GM23338 (cell line): ENCODE data around the gene CCDC127. TPM values are rescaled to one million over a fixed set of nuclear protein-coding genes. Genes with fewer than 3 reads are reported as not detected.
"Not testable (repeated sequence)": the region's sequence is repeated elsewhere in the genome, so short reads cannot be mapped to it uniquely, and the experiment has no call there.

Experiments
- ATAC-seq: fragments of 200-7000 bp; cut with Tn5 transposase; 3 replicates; pipeline ENCODE4 v1.9.1; 2020
- DNase-seq: peaks from one replicate; pipeline ENCODE4 v3.0.0-alpha.2; 2015; ENCODE audit warnings: low spot score
- H2AFZ ChIP-seq: fragments of 200-600 bp; sonication (generic); 2 replicates; pipeline ENCODE4 v1.8.0; 2016; ENCODE audit warnings: antibody characterized with exemption, mild to moderate bottlenecking, moderate library complexity
- H3F3A ChIP-seq: fragments of 200-600 bp; sonication (generic); replicated peaks from 2 replicates; pipeline ENCODE4 v1.8.0; 2017; ENCODE audit warnings: antibody characterized with exemption, mixed run types, low read depth
- H3K27ac ChIP-seq: fragments of 200-600 bp; sonication (generic); 2 replicates; pipeline ENCODE4 v1.6.1; 2016; ENCODE audit warnings: low read depth
- H3K27me3 ChIP-seq: fragments of 200-600 bp; sonication (generic); 2 replicates; pipeline ENCODE4 v1.8.0; 2016; ENCODE audit warnings: mild to moderate bottlenecking, mixed run types, moderate library complexity; ENCODE audit not compliant: insufficient read depth
- H3K36me3 ChIP-seq: fragments of 200-600 bp; sonication (generic); 2 replicates; pipeline ENCODE4 v1.8.0; 2016; ENCODE audit warnings: mild to moderate bottlenecking; ENCODE audit not compliant: insufficient read depth
- H3K4me1 ChIP-seq: fragments of 200-600 bp; sonication (generic); 2 replicates; pipeline ENCODE4 v1.8.0; 2016; ENCODE audit warnings: mild to moderate bottlenecking, moderate library complexity; ENCODE audit not compliant: insufficient read depth
- H3K4me2 ChIP-seq: fragments of 200-600 bp; sonication (generic); 2 replicates; pipeline ENCODE4 v1.7.1; 2017; ENCODE audit warnings: mixed run types
- H3K4me3 ChIP-seq: fragments of 200-600 bp; sonication (generic); 2 replicates; pipeline ENCODE4 v1.6.1; 2016; ENCODE audit warnings: mixed run types
- H3K79me2 ChIP-seq: fragments of 200-600 bp; sonication (generic); replicated peaks from 2 replicates; pipeline ENCODE4 v1.8.0; 2017; ENCODE audit warnings: mild to moderate bottlenecking; ENCODE audit not compliant: insufficient read depth
- H3K9me2 ChIP-seq: fragments of 200-600 bp; sonication (generic); 2 replicates; pipeline ENCODE4 v1.8.0; 2017; ENCODE audit not compliant: insufficient read depth
- H4K20me1 ChIP-seq: fragments of 200-600 bp; sonication (generic); replicated peaks from 2 replicates; pipeline ENCODE4 v1.8.0; 2017; ENCODE audit warnings: mild to moderate bottlenecking; ENCODE audit not compliant: insufficient read depth
- H3K27ac Mint-ChIP-seq: 2 replicates; pipeline ENCODE4 v1.8.0; 2020; ENCODE audit warnings: inconsistent platforms, mild to moderate bottlenecking, moderate library complexity, mixed read lengths
- H3K27me3 Mint-ChIP-seq: 3 replicates; pipeline ENCODE4 v1.8.0; 2022; ENCODE audit warnings: low read depth, mild to moderate bottlenecking, moderate library complexity, mixed read lengths, inconsistent platforms; ENCODE audit not compliant: insufficient read depth, poor library complexity
- H3K36me3 Mint-ChIP-seq: 3 replicates; pipeline ENCODE4 v1.8.0; 2021; ENCODE audit warnings: low read depth, mild to moderate bottlenecking, inconsistent platforms, moderate library complexity, mixed read lengths
- H3K4me1 Mint-ChIP-seq: 3 replicates; pipeline ENCODE4 v1.8.0; 2020; ENCODE audit warnings: mild to moderate bottlenecking, inconsistent platforms, mixed read lengths
- H3K4me3 Mint-ChIP-seq: 3 replicates; pipeline ENCODE4 v1.8.0; 2021; ENCODE audit warnings: moderate library complexity, mild to moderate bottlenecking, inconsistent platforms, mixed read lengths
- H3K9me3 Mint-ChIP-seq: 3 replicates; pipeline ENCODE4 v1.8.0; 2020; ENCODE audit warnings: moderate library complexity, mild to moderate bottlenecking, inconsistent platforms, mixed read lengths
- EZH2 ChIP-seq: fragments of 200-600 bp; sonication (generic); IDR thresholded peaks from one replicate; pipeline ENCODE4 v1.8.0; 2017; ENCODE audit warnings: antibody characterized with exemption, mild to moderate bottlenecking, low read depth; ENCODE audit not compliant: unreplicated experiment
- JUNB ChIP-seq: IDR thresholded peaks from one replicate; pipeline ENCODE4 v1.6.1; 2016; ENCODE audit warnings: antibody characterized with exemption; ENCODE audit not compliant: unreplicated experiment
- NANOG ChIP-seq: IDR thresholded peaks from 2 replicates; pipeline ENCODE4 v1.6.1; 2016; ENCODE audit warnings: antibody characterized with exemption, borderline replicate concordance
- POLR2AphosphoS5 ChIP-seq: IDR thresholded peaks from 2 replicates; pipeline ENCODE4 v1.6.1; 2016; ENCODE audit warnings: antibody characterized with exemption, low read depth
- ZNF331 ChIP-seq: fragments of 250-450 bp; sonication (Bioruptor Pico); IDR thresholded peaks from 2 replicates; pipeline ENCODE4 v1.5.0; 2020; ENCODE audit warnings: low read depth, mild to moderate bottlenecking, moderate library complexity
- polyA plus RNA-seq: library from polyadenylated mRNA; unstranded; fragments of >200 nt; fragmentation: Nextera tagmentation; extraction: Ambion mirVana; gene quantifications from 2 replicates; pipeline ENCODE4 v1.2.1, GENCODE V29; 2016
- total RNA-seq: library from RNA; depleted of rRNA; stranded (reverse); fragments of >200 nt; shearing (Covaris generic); gene quantifications from 2 replicates; pipeline ENCODE4 v1.2.3, GENCODE V29; 2014
- TF ChIP-seq, protein P1 (sequence below): fragments of 250-450 bp; sonication (Bioruptor Pico); IDR thresholded peaks from 2 replicates; pipeline ENCODE4 v1.5.0; 2020; ENCODE audit warnings: mild to moderate bottlenecking, moderate library complexity
- TF ChIP-seq, protein P2 (sequence below), 2 experiments: fragments of 200-600 bp in 1 of 2; sonication (generic) in 1 of 2; conservative IDR thresholded peaks; 2 replicates each; pipeline versions ENCODE4 v1.5.1 to v1.6.1; 2016 to 2017; ENCODE audit warnings: antibody characterized with exemption in 2 of 2, low read depth in 2 of 2, mild to moderate bottlenecking in 2 of 2, moderate library complexity in 1 of 2
- TF ChIP-seq, protein P3 (sequence below): IDR thresholded peaks from one replicate; pipeline ENCODE4 v1.6.1; 2018; ENCODE audit warnings: antibody characterized with exemption; ENCODE audit not compliant: unreplicated experiment

The CCDC127 gene
- total and polyA plus RNA-seq, 2 experiments from 2014 or later = 6.0 to 7.2 TPM

DNA sequence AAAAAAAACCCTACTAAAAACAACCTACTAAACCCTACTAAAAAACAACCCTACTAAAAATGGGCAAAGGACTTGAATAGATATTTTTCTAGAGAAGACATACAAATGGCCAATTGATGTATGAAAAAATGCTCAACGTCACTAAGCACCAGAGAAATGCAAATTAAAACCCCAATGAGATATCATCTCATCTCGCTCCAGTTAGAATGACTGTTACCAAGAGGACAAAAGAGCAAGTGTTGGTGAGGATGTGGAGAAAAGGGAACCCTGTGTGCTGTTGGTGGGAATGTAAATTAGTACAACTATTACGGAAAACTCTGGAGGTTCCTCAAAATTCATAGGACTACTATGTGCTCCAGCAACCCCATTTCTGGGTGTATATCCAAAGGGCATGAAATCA, 10.9 kb upstream of the CCDC127 start (continued):
- TF ChIP-seq, protein P1, sequence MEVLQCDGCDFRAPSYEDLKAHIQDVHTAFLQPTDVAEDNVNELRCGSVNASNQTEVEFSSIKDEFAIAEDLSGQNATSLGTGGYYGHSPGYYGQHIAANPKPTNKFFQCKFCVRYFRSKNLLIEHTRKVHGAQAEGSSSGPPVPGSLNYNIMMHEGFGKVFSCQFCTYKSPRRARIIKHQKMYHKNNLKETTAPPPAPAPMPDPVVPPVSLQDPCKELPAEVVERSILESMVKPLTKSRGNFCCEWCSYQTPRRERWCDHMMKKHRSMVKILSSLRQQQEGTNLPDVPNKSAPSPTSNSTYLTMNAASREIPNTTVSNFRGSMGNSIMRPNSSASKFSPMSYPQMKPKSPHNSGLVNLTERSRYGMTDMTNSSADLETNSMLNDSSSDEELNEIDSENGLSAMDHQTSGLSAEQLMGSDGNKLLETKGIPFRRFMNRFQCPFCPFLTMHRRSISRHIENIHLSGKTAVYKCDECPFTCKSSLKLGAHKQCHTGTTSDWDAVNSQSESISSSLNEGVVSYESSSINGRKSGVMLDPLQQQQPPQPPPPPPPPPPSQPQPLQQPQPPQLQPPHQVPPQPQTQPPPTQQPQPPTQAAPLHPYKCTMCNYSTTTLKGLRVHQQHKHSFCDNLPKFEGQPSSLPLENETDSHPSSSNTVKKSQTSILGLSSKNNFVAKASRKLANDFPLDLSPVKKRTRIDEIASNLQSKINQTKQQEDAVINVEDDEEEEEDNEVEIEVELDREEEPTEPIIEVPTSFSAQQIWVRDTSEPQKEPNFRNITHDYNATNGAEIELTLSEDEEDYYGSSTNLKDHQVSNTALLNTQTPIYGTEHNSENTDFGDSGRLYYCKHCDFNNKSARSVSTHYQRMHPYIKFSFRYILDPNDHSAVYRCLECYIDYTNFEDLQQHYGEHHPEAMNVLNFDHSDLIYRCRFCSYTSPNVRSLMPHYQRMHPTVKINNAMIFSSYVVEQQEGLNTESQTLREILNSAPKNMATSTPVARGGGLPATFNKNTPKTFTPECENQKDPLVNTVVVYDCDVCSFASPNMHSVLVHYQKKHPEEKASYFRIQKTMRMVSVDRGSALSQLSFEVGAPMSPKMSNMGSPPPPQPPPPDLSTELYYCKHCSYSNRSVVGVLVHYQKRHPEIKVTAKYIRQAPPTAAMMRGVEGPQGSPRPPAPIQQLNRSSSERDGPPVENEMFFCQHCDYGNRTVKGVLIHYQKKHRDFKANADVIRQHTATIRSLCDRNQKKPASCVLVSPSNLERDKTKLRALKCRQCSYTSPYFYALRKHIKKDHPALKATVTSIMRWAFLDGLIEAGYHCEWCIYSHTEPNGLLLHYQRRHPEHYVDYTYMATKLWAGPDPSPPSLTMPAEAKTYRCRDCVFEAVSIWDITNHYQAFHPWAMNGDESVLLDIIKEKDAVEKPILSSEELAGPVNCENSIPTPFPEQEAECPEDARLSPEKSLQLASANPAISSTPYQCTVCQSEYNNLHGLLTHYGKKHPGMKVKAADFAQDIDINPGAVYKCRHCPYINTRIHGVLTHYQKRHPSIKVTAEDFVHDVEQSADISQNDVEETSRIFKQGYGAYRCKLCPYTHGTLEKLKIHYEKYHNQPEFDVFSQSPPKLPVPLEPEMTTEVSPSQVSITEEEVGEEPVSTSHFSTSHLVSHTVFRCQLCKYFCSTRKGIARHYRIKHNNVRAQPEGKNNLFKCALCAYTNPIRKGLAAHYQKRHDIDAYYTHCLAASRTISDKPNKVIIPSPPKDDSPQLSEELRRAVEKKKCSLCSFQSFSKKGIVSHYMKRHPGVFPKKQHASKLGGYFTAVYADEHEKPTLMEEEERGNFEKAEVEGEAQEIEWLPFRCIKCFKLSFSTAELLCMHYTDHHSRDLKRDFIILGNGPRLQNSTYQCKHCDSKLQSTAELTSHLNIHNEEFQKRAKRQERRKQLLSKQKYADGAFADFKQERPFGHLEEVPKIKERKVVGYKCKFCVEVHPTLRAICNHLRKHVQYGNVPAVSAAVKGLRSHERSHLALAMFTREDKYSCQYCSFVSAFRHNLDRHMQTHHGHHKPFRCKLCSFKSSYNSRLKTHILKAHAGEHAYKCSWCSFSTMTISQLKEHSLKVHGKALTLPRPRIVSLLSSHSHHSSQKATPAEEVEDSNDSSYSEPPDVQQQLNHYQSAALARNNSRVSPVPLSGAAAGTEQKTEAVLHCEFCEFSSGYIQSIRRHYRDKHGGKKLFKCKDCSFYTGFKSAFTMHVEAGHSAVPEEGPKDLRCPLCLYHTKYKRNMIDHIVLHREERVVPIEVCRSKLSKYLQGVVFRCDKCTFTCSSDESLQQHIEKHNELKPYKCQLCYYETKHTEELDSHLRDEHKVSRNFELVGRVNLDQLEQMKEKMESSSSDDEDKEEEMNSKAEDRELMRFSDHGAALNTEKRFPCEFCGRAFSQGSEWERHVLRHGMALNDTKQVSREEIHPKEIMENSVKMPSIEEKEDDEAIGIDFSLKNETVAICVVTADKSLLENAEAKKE (CRISPR knock-in tag) = no peak
- TF ChIP-seq POLR2AphosphoS5 = no peak
- no peak for TF ChIP-seq EZH2
- TF ChIP-seq, protein P2, sequence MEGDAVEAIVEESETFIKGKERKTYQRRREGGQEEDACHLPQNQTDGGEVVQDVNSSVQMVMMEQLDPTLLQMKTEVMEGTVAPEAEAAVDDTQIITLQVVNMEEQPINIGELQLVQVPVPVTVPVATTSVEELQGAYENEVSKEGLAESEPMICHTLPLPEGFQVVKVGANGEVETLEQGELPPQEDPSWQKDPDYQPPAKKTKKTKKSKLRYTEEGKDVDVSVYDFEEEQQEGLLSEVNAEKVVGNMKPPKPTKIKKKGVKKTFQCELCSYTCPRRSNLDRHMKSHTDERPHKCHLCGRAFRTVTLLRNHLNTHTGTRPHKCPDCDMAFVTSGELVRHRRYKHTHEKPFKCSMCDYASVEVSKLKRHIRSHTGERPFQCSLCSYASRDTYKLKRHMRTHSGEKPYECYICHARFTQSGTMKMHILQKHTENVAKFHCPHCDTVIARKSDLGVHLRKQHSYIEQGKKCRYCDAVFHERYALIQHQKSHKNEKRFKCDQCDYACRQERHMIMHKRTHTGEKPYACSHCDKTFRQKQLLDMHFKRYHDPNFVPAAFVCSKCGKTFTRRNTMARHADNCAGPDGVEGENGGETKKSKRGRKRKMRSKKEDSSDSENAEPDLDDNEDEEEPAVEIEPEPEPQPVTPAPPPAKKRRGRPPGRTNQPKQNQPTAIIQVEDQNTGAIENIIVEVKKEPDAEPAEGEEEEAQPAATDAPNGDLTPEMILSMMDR (conservative IDR thresholded peaks at IDR 0.05; ENCODE audit: low read depth in 2 of 2) = no peak
- no peak for TF ChIP-seq JUNB
- no peak for TF ChIP-seq ZNF331 (CRISPR knock-in tag)
- TF ChIP-seq, protein P3, sequence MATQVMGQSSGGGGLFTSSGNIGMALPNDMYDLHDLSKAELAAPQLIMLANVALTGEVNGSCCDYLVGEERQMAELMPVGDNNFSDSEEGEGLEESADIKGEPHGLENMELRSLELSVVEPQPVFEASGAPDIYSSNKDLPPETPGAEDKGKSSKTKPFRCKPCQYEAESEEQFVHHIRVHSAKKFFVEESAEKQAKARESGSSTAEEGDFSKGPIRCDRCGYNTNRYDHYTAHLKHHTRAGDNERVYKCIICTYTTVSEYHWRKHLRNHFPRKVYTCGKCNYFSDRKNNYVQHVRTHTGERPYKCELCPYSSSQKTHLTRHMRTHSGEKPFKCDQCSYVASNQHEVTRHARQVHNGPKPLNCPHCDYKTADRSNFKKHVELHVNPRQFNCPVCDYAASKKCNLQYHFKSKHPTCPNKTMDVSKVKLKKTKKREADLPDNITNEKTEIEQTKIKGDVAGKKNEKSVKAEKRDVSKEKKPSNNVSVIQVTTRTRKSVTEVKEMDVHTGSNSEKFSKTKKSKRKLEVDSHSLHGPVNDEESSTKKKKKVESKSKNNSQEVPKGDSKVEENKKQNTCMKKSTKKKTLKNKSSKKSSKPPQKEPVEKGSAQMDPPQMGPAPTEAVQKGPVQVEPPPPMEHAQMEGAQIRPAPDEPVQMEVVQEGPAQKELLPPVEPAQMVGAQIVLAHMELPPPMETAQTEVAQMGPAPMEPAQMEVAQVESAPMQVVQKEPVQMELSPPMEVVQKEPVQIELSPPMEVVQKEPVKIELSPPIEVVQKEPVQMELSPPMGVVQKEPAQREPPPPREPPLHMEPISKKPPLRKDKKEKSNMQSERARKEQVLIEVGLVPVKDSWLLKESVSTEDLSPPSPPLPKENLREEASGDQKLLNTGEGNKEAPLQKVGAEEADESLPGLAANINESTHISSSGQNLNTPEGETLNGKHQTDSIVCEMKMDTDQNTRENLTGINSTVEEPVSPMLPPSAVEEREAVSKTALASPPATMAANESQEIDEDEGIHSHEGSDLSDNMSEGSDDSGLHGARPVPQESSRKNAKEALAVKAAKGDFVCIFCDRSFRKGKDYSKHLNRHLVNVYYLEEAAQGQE = no peak
- no peak for TF ChIP-seq NANOG

DNA sequence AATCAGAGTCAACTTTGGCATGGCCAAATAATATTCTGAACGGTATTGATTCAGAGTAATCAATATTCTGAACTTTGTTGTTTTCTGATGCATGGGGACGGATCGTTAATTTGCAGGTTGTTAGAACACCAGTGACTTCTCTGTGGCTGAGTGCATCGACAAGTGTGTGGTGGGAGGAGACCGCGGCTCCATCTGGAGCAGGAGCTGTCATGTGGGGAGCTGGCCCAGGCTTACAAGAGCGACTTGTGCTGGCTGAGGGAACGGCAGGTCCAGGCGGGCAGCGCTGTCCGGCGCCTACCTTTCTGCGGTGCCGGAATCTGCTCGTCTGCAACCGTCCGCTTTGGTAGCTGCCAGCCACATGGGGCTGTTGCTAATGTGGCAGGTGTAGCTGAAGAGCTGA, 9.4 kb upstream of the CCDC127 start:
- Histone ChIP-seq H3K79me2 (peaks cover 17% of the 10 kb centered on the region), H3K36me3 (peaks cover 35% of the 10 kb centered on the region)
- H3K4me2 ChIP-seq, H3K9me3 Mint-ChIP-seq, DNase-seq, H3K27me3 Mint-ChIP-seq, H3K4me1 Mint-ChIP-seq, H3K27me3 ChIP-seq, H3K4me1 ChIP-seq, H3K4me3 ChIP-seq, H3F3A ChIP-seq, ATAC-seq, H4K20me1 ChIP-seq, H3K27ac Mint-ChIP-seq, H3K4me3 Mint-ChIP-seq, H3K9me2 ChIP-seq, H3K27ac ChIP-seq, H2AFZ ChIP-seq: not testable (repeated sequence)
- peaks cover 70% of the 10 kb centered on the region for H3K36me3 Mint-ChIP-seq
